IPS-NIHi7 (cell line): ENCODE measurements around the gene DSCAML1.
"Not testable (repeated sequence)": the region's sequence is repeated elsewhere in the genome, so short reads cannot be mapped to it uniquely, and the experiment has no call there.

ENCODE experiments used
- DNase-seq: peaks from one replicate; pipeline ENCODE4 v3.0.0; 2012; ENCODE audit warnings: mixed read lengths; ENCODE audit errors: extremely low spot score

DSCAML1 gene

DNA sequence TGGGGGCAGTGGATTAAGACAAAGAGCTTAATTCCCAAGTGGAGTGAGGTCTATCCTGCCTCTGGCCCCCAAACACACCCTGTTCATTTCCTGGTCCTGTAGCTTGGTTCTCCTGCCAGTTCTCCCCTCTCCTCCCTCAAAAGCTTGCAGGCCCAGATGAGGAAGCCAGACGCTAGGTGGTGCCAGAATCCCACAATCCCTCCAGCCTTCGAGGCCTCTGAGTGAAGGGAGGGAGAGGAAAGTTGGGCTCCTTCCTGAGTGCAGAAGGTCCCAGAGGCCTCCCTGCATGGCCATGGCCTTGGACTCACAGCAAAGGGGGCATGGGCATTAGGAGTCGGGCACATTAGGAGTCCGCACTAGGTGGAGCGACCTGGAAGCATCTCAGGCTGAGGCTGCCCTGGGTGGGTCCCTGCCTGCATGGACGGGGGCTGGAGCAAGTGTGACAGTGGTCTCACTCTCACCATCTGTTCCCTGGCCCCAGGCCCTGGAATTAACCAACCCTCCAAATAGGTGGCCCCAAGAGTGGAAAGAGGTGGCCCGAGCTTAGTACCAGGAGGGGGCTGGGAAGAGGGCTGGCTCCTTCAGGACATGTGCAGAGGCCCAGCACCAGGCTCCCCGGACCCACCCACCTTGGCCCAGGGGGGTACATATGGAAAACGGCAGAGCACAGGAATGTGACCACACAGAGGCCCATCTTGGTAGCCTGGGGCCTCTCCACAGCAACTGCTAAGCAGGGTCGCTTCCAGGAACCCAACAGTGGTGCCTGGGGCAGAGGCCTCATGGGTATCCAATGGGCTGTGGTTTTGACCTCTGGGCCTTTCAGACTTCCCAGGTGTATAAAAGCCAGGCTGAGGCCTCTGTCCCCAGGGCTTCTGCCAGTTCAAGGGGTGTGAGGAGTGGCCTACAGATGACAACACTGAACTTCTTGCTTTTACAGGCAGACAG lies 22.4 kb upstream of the DSCAML1 start:
- peak; percentile 78 for DNase-seq

DNA sequence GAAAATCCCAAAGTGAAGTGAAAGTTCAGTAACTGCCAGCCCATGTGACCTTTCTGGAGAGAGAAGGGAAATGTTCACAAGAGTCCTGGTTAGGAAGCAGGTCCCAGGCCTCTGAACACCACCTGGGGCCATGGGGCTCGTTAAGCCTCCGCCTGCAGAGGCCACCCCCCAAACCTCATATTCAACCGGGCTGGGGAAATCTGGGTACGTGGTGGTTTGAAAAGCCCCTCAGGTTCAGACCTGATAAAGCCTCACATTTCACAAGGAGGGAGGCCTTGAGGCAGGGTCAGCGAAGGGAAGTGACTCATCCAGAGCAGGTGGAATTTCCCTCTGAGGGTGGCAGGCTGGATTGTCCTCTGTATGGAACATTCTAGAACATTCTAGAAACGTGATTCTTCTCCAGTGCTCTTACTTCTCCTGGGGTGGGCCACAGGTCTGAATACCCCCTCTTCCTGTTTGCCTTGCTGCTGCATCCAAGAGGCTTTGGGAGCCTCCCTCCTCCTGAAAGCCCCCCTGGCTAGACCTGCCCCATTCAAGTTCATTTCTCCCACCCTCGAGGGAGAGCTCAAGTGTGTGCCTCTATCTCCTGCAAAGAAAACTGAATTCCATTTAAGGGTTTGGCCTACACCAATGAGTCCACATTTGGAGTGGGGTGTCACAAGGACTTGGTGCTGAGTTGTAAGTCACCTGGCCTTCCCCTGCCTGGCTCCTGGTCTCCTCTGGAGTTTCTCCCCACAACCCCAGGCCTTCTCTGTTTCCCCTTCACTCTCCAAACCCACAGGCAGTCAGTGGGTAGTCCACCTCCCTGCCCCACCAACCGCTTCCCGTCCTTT lies 21.2 kb upstream of the DSCAML1 start:
- DNase-seq, result no peak

DNA sequence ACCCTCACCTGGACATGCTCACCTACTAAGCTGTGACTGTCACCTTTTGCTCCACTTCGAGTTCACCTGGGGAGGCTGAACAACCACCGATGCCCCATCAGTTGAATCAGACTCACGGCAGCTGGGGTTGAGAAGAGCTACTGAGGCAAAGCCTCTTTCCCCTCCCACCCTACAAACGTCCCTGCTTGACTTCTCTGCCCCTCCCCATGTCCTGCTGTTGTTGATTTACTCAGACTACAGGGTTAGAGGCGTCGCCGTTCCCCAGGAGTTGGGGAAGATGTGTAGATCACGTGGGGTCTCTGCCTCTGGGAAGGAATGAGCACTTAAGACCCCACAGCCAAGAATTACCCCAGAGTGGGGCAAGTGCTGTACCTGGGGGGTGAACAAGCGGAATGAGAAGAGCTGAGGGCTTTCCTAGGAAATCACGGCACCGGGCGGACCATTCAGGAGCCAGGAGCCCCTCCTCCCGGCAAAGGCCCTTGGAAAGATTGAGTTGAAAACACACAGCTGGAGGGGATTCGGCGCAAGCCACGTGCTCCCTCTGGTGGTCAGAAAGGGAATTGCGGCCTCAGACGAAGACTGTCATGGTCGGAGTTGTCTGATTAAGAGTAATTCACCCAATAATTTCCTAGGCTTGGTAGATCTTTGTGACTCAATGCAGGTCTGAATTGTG lies 20.5 kb upstream of the DSCAML1 start:
- DNase-seq, result peak; percentile 75

DNA sequence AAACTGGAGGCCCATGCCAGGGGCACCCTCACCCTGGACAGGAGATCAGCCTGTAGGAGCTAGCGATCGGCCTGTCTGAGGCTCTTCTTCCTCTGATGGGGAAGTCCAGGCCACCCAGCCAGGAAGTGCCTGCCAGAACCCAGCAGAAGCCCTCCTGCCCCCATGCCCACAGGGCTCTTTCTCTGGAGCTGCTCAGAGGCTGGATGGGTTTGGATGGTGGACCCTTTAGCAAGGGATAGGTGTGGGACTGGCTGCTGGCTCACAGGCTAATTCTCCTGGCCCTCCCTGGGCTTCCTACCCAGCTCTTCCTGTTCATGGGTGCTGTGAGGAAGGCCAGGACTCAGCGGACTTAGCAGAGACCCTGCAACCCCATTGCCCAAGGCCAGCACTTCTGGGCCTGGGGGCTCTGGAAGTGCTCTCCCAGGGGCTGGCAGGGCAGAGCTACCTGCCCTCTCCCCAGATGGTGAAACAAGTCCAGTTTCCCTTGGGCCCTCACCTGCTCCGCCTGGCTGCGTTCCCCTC lies 19.9 kb upstream of the DSCAML1 start:
- no peak for DNase-seq

DNA sequence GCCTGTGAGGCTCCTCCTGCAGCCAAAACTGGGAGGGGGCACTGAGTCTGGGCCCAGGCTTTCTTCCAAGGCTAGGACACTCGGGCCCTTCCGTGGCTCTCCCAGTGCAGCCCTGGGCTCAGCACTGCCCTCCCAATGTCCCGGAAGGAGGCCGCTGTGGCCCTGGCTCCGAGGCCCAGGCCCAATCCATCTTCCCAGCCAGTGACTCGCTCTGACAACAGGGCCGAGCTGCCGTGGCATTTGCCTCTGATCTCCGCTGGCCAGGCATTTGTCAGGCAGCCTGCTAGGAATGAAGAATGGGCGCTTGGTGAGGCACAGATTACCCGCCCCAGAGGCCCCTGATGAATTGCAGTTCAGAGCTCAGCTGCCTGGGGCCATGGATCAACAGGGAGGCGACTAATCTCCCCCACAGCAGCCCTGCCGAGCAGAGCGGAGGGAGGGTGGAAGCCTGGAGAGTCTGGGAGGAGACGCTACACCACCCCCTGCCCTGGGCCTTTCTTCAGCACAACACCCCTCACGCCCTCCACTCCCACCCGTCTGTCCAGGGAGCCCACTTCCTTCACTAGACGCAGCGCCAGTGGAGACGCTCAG lies 19.2 kb upstream of the DSCAML1 start:
- DNase-seq, result peak; percentile 57

DNA sequence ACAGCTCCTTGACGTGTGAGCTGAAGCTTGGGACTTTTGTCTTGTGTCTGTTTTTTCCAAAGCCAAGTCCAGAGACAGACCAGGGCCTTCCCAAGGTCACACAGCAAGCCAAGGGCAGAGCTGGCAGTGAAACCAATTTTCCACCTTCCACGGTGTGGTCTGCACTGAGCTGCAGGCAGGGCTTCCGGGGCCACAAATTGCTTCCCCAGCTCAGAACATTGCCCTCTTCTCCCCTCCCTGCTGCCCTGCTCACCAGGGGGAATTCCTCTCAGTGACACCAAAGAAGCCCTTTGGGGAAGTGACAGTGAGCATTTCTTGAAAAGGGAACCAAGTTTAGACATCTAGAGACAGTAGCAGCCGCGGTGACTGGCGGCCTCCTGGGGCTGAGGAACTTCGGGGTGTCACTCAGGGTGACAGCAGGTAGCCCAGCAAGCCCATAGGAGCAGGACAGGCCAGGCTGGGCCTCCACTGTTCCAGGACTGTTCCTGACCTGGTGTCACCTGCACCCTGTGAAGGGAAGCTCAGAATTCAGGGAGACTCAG lies 18.3 kb upstream of the DSCAML1 start:
- DNase-seq, result no peak

DNA sequence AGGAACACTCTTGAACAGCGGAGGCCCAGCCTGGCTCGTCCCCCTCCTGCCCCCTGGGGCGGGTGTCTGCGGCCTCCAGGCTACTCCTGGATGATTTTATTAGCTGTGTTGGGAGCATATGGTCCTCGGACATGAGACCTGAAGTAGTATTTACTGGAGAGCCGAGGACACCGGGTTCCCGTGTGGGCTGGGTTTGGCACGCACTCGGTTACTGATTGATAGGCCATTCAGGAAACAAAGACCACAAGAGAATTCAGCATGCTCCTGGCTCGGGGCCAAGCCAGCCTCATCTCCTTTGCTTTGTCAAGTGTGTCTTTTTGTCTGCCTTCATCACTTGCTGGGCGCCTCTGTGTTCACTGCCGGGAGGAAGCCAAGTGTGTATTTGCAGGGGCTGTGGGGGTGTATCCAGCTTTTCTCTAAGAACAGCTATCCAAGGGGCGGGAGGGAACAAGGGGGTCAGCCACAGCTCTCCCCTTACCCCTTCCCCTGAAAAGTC lies 17.8 kb upstream of the DSCAML1 start:
- DNase-seq, result no peak

DNA sequence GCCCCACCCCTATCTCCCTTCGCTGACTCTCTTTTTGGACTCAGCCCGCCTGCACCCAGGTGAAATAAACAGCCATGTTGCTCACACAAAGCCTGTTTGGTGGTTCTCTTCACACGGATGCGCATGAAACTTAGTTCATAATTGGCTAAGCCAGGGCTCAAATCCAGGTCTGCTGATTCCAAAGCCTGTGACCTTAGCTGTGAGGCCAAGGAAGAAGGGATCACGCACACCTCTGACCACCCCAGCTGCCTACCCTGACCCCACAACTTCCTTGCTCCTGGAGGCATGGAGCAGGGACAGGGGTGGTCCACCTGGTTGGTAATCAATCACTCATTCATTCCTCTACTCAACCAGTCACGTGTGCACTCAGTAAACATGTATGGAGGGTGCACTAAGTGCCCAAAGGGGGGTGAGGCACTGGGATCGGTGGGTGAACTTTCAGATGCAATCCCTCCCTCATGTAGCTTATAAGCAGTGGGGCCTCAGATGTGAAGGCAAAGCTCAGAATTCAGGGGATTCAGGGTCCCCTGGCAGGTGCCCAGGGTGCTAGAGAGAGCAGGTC lies 17.3 kb upstream of the DSCAML1 start:
- DNase-seq, result no peak

DNA sequence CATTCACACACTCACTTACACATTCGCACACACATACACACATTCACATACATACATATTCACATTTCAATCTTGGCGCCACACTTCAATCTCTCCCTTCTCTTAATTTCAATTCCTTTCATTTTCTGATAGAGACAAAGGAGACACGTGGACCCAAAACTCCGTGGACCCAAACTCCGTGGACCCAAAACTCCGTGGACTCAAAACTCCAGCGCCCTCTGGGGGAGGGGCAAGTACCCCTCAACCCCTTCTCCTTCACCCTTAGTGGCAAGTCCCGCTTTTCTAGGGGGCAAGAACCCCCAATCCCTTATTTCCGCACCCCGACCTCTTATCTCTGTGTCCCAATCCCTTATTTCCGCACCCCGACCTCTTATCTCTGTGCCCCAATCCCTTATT lies 13.0 kb upstream of the DSCAML1 start:
- not testable (repeated sequence) for DNase-seq

DNA sequence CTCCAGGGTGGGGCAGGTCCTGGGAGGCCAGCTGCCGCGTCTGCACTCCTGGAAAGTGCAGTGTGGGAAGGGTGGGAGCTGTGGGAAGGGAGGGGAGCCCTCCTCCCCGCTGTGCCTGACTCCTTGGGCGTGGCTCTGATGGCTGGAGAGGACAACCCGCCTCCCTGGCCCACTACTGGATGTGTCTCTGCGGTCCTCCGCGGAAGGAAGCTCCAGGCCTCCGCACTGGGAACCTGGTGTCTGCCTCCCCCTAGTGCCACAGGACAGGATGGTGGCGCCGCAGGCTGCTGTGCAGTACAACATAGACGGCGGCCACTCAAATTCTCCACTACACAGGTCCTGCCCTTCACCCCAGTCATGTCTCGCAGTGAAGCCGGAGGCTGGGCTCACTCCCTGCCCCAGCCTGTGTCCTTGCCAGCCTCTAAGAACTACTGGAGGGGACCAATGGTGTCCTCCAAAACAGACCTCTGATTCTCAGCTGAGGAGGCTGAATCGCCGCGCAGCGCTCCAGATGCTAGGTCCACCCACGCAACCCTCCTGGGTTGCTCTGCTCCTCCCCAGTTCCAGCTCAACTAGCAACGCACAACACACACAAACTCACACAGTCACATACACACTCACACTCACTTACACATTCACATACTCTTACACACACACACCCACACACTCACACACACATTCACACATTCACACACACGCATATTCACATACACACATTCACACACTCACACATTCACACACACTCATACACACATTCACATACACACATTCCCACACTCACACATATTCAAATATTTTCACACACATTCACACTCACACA lies 12.4 kb upstream of the DSCAML1 start:
- peak; percentile 78 for DNase-seq

DNA sequence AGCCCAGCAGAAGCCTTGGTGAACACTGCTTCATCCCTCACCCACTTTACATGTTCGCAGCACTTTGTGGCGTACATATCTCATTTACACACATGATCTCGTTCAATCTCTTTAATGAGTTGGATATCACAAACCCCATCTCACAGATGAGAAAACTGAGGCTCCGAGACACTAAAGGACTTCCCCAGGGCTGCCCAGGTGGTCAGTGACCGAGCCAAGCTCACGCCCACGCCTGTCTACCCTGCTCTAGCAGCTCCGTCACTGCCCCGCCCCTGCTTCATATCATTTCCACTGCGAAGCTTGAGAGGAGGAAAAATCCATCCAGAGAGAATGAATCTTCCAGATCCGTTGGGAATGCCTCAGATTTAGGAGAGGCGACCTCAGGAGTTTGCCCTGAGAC lies 11.8 kb upstream of the DSCAML1 start:
- no peak for DNase-seq

DNA sequence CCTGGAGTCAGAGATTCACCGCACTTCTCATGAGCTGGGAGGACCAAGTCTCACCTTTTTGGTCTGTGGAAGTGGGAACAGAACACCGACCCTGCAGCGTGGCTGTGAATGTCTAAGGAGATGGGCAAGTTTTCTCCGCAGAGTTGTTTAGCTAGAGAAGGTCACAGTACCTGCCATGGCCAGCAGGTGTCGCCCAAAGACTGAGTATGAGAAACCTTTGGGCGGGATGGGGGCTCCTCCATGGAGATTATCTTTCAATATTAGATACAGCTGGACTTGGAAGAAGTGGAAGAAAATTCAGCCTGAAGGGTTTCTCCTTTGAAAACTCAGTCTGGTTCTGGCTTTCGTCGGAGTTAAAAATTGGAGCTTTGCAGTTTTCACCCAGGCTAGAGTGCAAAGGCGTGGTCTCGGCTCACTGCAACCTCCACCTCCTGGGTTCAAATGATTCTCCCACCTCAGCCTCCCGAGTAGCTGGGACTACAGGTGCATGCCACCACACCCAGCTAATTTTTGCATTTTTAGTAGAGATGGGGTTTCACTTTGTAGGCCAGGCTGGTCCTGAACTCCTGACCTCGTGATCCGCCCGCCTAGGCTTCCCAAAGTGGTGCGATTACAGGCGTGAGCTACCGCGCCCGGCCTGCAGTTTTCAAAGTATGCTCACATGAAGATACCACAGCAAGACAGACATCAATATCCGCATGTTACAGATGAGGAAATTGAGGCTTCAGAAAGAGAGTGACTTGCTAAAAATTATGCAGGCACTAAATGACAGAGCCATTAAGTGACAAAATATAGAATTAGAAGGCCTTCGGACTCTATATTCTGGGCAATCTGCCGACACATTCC lies 10.7 kb upstream of the DSCAML1 start:
- DNase-seq, result peak; percentile 79

DNA sequence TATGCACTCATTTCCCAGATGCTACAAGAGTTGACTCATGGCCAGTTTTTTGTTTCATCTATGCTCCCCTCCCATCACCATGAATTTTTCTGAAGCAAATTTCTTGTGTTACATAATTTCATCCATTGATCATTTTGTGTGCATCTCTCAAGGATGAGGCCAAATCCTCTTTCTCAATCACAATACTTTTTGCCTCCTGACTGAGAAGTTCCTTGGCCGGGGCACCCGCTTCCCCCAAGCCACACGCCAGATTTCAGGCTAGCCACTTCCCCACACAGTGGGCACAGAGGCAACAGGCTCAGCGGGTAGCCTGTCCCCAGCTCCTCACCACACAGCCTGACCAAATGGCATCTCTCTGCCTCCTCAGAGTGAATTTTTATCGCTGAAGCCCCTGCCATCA lies 9.8 kb upstream of the DSCAML1 start:
- no peak for DNase-seq

DNA sequence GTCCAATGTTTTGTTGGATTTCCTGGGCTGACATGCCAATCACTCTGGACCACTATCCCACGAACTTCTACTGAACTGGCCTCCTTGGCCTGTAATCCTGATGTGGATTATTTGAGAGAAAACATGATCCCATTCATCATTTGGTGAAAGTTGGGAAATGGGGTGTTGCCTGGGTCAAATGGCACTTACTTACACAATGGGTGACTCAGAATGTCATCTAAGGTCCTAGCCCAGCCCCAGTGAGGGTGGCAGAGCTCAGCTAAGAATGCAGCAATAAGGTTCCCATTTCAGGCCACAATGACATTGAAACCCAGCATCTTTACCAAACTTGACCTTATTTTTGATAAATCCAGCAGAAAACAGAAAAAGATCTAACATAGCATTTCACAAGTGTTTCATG lies 8.0 kb upstream of the DSCAML1 start:
- no peak for DNase-seq

DNA sequence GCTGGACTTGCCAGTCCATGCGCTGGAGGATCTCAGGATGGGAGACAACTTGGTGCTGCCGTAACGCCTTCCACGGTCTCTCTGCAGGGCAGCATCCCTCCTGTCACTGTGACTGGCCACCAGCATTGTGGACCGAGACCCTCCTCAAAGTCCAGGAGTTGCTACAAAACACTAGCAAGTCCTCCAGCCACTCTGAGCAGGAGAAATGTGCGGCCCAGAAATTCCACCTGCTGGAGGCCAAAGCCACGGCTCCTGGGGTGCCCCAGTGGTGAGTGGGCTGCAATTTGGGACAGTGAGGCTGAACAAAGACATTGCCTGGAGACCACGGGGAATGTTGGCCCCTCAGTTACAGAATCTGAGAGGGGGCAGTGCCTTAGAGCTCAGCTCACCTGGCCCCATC lies 6.9 kb upstream of the DSCAML1 start:
- DNase-seq, result no peak

DNA sequence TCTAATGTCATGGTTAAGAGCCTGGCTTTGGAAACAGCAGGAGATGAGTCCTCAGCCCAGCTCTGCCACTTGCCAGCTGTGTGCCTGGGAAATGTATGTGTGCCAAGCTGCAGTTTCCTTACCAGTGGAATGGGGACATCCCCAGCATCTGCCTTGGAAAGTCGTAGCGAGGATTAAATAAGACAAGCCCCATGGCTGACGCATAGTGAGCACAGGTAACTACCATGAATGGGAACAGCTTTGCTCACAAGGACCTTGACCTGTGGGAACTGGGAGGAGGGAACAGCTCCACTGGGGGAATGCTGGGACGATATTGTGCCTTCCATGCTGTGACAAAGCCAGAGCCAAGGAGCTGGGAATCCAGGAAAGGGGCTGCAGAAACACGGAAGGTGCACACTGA lies 2.6 kb upstream of the DSCAML1 start:
- DNase-seq, result no peak

DNA sequence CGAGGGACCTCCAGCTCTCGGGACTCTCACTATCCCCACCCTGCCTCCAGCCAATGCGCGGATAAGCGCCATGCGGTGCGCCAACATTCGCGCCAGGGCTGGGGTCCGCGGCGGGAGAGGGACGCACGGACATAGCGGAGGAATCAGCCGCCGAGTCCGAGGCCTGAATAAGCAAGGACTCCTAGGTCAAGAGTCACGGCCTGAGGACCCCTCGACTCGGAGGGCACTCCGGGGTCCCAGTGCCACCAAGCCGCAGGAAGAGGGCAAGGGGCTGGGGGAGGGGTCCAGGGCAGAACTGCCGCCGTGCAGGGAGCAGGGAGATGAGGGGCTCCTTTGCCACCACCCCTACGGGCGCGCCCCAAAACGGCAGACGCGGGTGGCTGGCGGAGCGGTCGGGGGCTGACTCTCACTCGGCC lies 552 bp downstream of the DSCAML1 start:
- DNase-seq, result no peak

DNA sequence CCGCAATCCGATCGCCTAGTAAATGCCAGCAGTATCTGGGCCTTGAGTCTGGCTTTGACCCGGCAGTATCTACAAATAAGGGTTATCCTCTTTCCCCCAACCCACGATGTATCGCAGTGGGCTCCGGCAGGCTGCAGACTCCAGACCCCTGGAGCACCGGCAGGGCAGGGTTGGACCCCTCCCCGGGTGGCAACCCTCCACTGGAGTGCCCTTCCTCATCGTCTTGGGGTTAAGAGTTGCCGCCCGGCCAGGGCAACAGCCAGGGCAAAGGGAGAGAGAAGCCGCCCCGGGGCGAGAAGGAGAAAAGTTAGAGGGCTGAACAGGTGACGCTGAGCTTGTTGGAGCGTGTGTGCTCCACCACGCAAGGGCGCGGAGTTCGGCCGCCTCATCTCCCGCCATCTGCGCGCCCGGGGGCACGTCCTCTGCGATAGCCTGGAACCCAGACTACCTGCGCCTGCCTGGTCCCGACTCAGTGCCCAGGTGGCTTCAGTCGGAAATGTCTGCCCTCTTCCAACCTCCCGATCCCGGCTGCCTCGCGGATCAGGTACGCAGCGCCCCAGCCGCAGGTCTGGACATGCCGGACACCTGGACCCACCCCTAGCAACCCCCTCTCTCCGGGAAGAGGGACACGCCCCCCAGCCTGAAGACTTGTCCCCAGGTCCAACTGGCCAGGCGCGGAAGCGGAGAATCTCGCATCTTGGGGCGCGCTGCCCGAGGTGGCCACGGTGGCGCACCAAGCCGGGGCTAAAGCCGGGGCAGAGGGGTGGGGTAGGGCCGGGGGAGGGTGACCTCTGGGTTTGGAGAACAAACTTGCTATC lies 1.2 kb downstream of the DSCAML1 start:
- DNase-seq, result no peak
